ENCODE data around the gene SLC47A2.

SLC47A2 gene

GRCh38 chr17:19726631-19727376, 10.4 kb upstream of the SLC47A2 start:
- TF ChIP-seq GATA2 (IDR thresholded peaks at IDR 0.05; ENCODE audit: low read depth, low read length) (no peak), GATA3 (IDR thresholded peaks at IDR 0.05; ENCODE audit: low read depth, low read length) (no peak)

GRCh38 chr17:19725486-19725885, 9.1 kb upstream of the SLC47A2 start:
- TF ChIP-seq GATA2 (IDR thresholded peaks at IDR 0.05; ENCODE audit: low read depth, low read length) = no peak
- no peak for TF ChIP-seq GATA3 (IDR thresholded peaks at IDR 0.05; ENCODE audit: low read depth, low read length)

GRCh38 chr17:19724501-19725420, 8.4 kb upstream of the SLC47A2 start:
- TF ChIP-seq GATA3 (IDR thresholded peaks at IDR 0.05; ENCODE audit: low read depth, low read length) = no peak
- TF ChIP-seq GATA2 (IDR thresholded peaks at IDR 0.05; ENCODE audit: low read depth, low read length) = no peak

GRCh38 chr17:19723964-19724363, 7.6 kb upstream of the SLC47A2 start:
- TF ChIP-seq GATA2 (IDR thresholded peaks at IDR 0.05; ENCODE audit: low read depth, low read length) (no peak), GATA3 (IDR thresholded peaks at IDR 0.05; ENCODE audit: low read depth, low read length) (no peak)

- TF ChIP-seq GATA2 (IDR thresholded peaks at IDR 0.05; ENCODE audit: low read depth, low read length) (no peak), GATA3 (IDR thresholded peaks at IDR 0.05; ENCODE audit: low read depth, low read length) (no peak)
Measured at GRCh38 chr17:19720631-19721426, 4.4 kb upstream of the SLC47A2 start.

GRCh38 chr17:19720210-19720475, 3.8 kb upstream of the SLC47A2 start:
- TF ChIP-seq GATA3 (IDR thresholded peaks at IDR 0.05; ENCODE audit: low read depth, low read length) (no peak), GATA2 (IDR thresholded peaks at IDR 0.05; ENCODE audit: low read depth, low read length) (no peak)

- TF ChIP-seq GATA3 (IDR thresholded peaks at IDR 0.05; ENCODE audit: low read depth, low read length) (no peak), GATA2 (IDR thresholded peaks at IDR 0.05; ENCODE audit: low read depth, low read length) (no peak)
Measured at GRCh38 chr17:19719355-19720209, 3.2 kb upstream of the SLC47A2 start.

- TF ChIP-seq GATA3 (IDR thresholded peaks at IDR 0.05; ENCODE audit: low read depth, low read length) (no peak), GATA2 (IDR thresholded peaks at IDR 0.05; ENCODE audit: low read depth, low read length) (no peak)
Measured at GRCh38 chr17:19718613-19719354, 2.4 kb upstream of the SLC47A2 start.

- no peak for TF ChIP-seq GATA2 (IDR thresholded peaks at IDR 0.05; ENCODE audit: low read depth, low read length)
- TF ChIP-seq GATA3 (IDR thresholded peaks at IDR 0.05; ENCODE audit: low read depth, low read length) = no peak
Measured at GRCh38 chr17:19718041-19718612, 1.7 kb upstream of the SLC47A2 start.

GRCh38 chr17:19717411-19717908, 1.1 kb upstream of the SLC47A2 start:
- no peak for TF ChIP-seq GATA2 (IDR thresholded peaks at IDR 0.05; ENCODE audit: low read depth, low read length)
- TF ChIP-seq GATA3 (IDR thresholded peaks at IDR 0.05; ENCODE audit: low read depth, low read length) = no peak

- TF ChIP-seq GATA3 (IDR thresholded peaks at IDR 0.05; ENCODE audit: low read depth, low read length) (no peak), GATA2 (IDR thresholded peaks at IDR 0.05; ENCODE audit: low read depth, low read length) (no peak)
Measured at GRCh38 chr17:19717031-19717360, 612 bp upstream of the SLC47A2 start.
